CD14-positive monocyte (primary cell): ENCODE data around the gene HMCN1. TPM values are rescaled to one million over a fixed set of nuclear protein-coding genes. Genes with fewer than 3 reads are reported as not detected.

Experiments used
- DNase-seq, 3 donors: peaks; one replicate each; pipeline ENCODE4 v3.0.0-alpha.2; 2011 to 2022
- H2AFZ ChIP-seq: 2 replicates; pipeline ENCODE4 v1.6.0; 2012; ENCODE audit warnings: mild to moderate bottlenecking, low read depth, low read length, inconsistent platforms; ENCODE audit not compliant: insufficient read depth, poor library complexity, severe bottlenecking
- H3K27ac ChIP-seq, 2 donors: 1 replicate in 1 of 2; 2 replicates in 1 of 2; pipeline ENCODE4 v1.5.1; 2012 to 2013; ENCODE audit warnings: low read length in 2 of 2, control low read depth in 1 of 2, inconsistent platforms in 1 of 2, low read depth in 1 of 2, mild to moderate bottlenecking in 1 of 2
- H3K27me3 ChIP-seq, 2 donors: one replicate each; pipeline versions ENCODE4 v1.6.0 to v1.6.1; 2011 to 2013; ENCODE audit warnings: low read length in 2 of 2; ENCODE audit not compliant: control insufficient read depth in 2 of 2, insufficient read depth in 2 of 2
- H3K36me3 ChIP-seq, 2 donors: replicated peaks in 1 of 2; 1 replicate in 1 of 2; 2 replicates in 1 of 2; pipeline versions ENCODE4 v1.5.1 to v1.6.1; 2012 to 2013; ENCODE audit warnings: low read length in 2 of 2, control low read depth in 1 of 2, inconsistent platforms in 1 of 2, mild to moderate bottlenecking in 1 of 2; ENCODE audit not compliant: insufficient read depth in 2 of 2, control insufficient read depth in 1 of 2
- H3K4me1 ChIP-seq, 2 donors: 1 replicate in 1 of 2; 2 replicates in 1 of 2; pipeline versions ENCODE4 v1.5.1 to v1.6.1; 2012 to 2013; ENCODE audit warnings: low read length in 2 of 2, control low read depth in 1 of 2, inconsistent platforms in 1 of 2, mild to moderate bottlenecking in 1 of 2, moderate library complexity in 1 of 2; ENCODE audit not compliant: insufficient read depth in 2 of 2, control insufficient read depth in 1 of 2
- H3K4me2 ChIP-seq: replicated peaks from 2 replicates; pipeline ENCODE3; 2012; ENCODE audit warnings: low read length, moderate library complexity, mild to moderate bottlenecking; ENCODE audit not compliant: poor library complexity, severe bottlenecking; ENCODE audit errors: extremely low read depth
- H3K4me3 ChIP-seq, 3 experiments: fragments of 200-600 bp in 1 of 3; sonication (generic) in 1 of 3; replicated peaks in 1 of 3; 1 replicate in 2 of 3; 2 replicates in 1 of 3; pipeline ENCODE4 v1.5.1; 2011 to 2013; ENCODE audit warnings: low read length in 3 of 3, mild to moderate bottlenecking in 3 of 3, control low read depth in 2 of 3, low read depth in 2 of 3, inconsistent platforms in 1 of 3, moderate library complexity in 1 of 3
- H3K79me2 ChIP-seq: 2 replicates; pipeline ENCODE4 v1.6.0; 2012; ENCODE audit warnings: mild to moderate bottlenecking, control low read depth, inconsistent platforms, low read length, moderate library complexity; ENCODE audit not compliant: insufficient read depth
- H3K9ac ChIP-seq: 2 replicates; pipeline ENCODE4 v1.6.0; 2017; ENCODE audit warnings: low read length, mild to moderate bottlenecking; ENCODE audit not compliant: insufficient read depth, poor library complexity, severe bottlenecking
- H3K9me3 ChIP-seq, 2 donors: replicated peaks in 1 of 2; 1 replicate in 1 of 2; 2 replicates in 1 of 2; pipeline versions ENCODE4 v1.5.1 to v1.6.1; 2012 to 2013; ENCODE audit warnings: low read length in 2 of 2, control low read depth in 1 of 2; ENCODE audit not compliant: control insufficient read depth in 1 of 2, insufficient read depth in 1 of 2
- H4K20me1 ChIP-seq: 2 replicates; pipeline ENCODE4 v1.6.0; 2012; ENCODE audit warnings: mild to moderate bottlenecking, low read length, control low read depth, moderate library complexity; ENCODE audit not compliant: insufficient read depth
- H3K27ac Mint-ChIP-seq, 7 donors: one replicate each; pipeline ENCODE4 v1.8.0; 2020; ENCODE audit warnings: mild to moderate bottlenecking in 7 of 7, mixed read lengths in 7 of 7, moderate library complexity in 6 of 7, inconsistent platforms in 2 of 7
- H3K27me3 Mint-ChIP-seq, 3 donors: one replicate each; pipeline ENCODE4 v1.8.0; 2021 to 2022; ENCODE audit warnings: low read depth in 3 of 3, mild to moderate bottlenecking in 3 of 3, mixed read lengths in 3 of 3, moderate library complexity in 3 of 3, inconsistent platforms in 1 of 3
- H3K36me3 Mint-ChIP-seq, 2 donors: one replicate each; pipeline ENCODE4 v1.8.0; 2020; ENCODE audit warnings: mixed read lengths in 2 of 2, inconsistent platforms in 1 of 2, mild to moderate bottlenecking in 1 of 2
- H3K4me1 Mint-ChIP-seq: one replicate; pipeline ENCODE4 v1.8.0; 2020; ENCODE audit warnings: mild to moderate bottlenecking, mixed read lengths
- H3K4me3 Mint-ChIP-seq, 2 donors: one replicate each; pipeline ENCODE4 v1.8.0; 2020; ENCODE audit warnings: mild to moderate bottlenecking in 2 of 2, mixed read lengths in 2 of 2, moderate library complexity in 1 of 2
- H3K9me3 Mint-ChIP-seq, 7 donors: one replicate each; pipeline ENCODE4 v1.8.0; 2020 to 2022; ENCODE audit warnings: mixed read lengths in 7 of 7, mild to moderate bottlenecking in 6 of 7, moderate library complexity in 6 of 7, inconsistent platforms in 2 of 7
- WGBS: methylation state at CpG from one replicate; pipeline ENCODE4 v1.1.5; 2013; ENCODE audit warnings: missing lambda C conversion rate; ENCODE audit not compliant: insufficient coverage; 5-methylcytosine and 5-hydroxymethylcytosine counted together
- intact Hi-C, 2 donors: fragments of 100-400 bp; cut with micrococcal nuclease; formaldehyde crosslinking; loops; one replicate each; pipeline versions ENCODE4 v1.15.0 to v1.15.1; 2023
- polyA plus RNA-seq, 3 donors: library from polyadenylated mRNA; depleted of rRNA in 1 of 3; unstranded in 2 of 3; stranded (reverse) in 1 of 3; fragments of 300-500 nt in 2 of 3; fragments of >200 nt in 1 of 3; fragmentation: Illumina TruSeq in 2 of 3; gene quantifications; 1 replicate in 2 of 3; 2 replicates in 1 of 3; pipeline ENCODE4 v1.2.3, GENCODE V29; 2012 to 2021
- TF ChIP-seq, protein P1 (sequence below): fragments of 200-600 bp; IDR thresholded peaks from one replicate; pipeline ENCODE4 v1.8.0; 2022; ENCODE audit warnings: antibody characterized with exemption, mild to moderate bottlenecking

HMCN1 gene
- polyA plus RNA-seq, 3 donors: not detected

DNA sequence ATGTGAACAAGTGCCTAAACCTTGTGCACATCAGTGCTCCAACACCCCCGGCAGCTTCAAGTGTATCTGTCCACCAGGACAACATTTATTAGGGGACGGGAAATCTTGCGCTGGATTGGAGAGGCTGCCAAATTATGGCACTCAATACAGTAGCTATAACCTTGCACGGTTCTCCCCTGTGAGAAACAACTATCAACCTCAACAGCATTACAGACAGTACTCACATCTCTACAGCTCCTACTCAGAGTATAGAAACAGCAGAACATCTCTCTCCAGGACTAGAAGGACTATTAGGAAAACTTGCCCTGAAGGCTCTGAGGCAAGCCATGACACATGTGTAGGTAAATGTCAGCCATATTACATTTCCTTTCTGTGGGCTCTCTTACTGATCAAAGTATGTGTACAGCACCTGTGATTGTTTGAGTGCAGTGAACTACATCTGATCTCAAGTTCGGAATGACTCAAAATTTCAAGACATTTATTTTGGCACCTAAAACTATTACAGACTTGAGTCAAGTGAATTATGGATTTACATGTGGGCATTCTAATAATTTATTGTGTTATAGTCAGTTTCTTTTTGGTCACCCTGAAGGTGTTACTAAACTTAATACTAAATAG is 444.3 kb downstream of the HMCN1 start:
- DNase-seq: no peak
- no peaks in the 10 kb centered on the region for H3K9me3 ChIP-seq
- H4K20me1 ChIP-seq: no peaks in the 10 kb centered on the region
- Mint-ChIP-seq H3K4me3 (no peak overlapping the region), H3K36me3 (no peaks in the 10 kb centered on the region), H3K27ac (no peak overlapping the region), H3K9me3 (peaks cover 0 to 4% (median 0%) of the 10 kb centered on the region in 7 donors), H3K4me1 (no peaks in the 10 kb centered on the region), H3K27me3 (peaks cover 0 to 5% (median 2%) of the 10 kb centered on the region in 3 donors)
- H3K9ac ChIP-seq: no peak overlapping the region
- no peaks in the 10 kb centered on the region for H3K27me3 ChIP-seq
- no peaks in the 10 kb centered on the region for H3K79me2 ChIP-seq
- H3K36me3 ChIP-seq: no peaks in the 10 kb centered on the region
- H3K4me3 ChIP-seq: no peak overlapping the region
- 96% methylated on average over 4 of the region's 5 CpGs for whole genome bisulfite sequencing
- intact Hi-C loops: no loop called here
- peaks cover 0 to 4% of the 10 kb centered on the region in 2 donors for H3K4me1 ChIP-seq
- no peak overlapping the region for H2AFZ ChIP-seq
- H3K27ac ChIP-seq: no peak overlapping the region
- TF ChIP-seq, protein P1, sequence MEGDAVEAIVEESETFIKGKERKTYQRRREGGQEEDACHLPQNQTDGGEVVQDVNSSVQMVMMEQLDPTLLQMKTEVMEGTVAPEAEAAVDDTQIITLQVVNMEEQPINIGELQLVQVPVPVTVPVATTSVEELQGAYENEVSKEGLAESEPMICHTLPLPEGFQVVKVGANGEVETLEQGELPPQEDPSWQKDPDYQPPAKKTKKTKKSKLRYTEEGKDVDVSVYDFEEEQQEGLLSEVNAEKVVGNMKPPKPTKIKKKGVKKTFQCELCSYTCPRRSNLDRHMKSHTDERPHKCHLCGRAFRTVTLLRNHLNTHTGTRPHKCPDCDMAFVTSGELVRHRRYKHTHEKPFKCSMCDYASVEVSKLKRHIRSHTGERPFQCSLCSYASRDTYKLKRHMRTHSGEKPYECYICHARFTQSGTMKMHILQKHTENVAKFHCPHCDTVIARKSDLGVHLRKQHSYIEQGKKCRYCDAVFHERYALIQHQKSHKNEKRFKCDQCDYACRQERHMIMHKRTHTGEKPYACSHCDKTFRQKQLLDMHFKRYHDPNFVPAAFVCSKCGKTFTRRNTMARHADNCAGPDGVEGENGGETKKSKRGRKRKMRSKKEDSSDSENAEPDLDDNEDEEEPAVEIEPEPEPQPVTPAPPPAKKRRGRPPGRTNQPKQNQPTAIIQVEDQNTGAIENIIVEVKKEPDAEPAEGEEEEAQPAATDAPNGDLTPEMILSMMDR: no peak
- no peak overlapping the region for H3K4me2 ChIP-seq

DNA sequence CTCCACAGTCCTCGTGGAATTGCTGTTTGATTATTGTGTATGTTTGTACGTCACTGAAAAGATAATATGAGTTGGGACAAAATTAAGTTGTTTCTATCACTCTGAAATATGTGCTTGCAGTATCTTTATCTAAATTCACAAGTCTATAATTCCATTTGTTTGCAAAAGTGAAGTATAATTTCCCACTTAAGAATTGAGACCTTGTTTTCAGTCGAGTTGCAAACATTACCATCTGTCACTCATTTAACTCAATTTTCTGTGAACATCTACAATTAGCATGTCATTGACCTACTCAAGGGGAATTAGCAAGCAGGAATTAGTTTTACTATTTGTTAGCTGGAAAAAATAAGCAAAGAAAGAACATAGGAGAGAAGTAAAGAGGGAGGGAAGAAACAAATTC is 445.0 kb downstream of the HMCN1 start:
- intact Hi-C loops: no loop called here
- Histone ChIP-seq H2AFZ (no peak overlapping the region), H3K27ac (no peak overlapping the region), H3K79me2 (no peaks in the 10 kb centered on the region), H3K36me3 (no peaks in the 10 kb centered on the region), H3K4me2 (no peak overlapping the region), H3K9me3 (no peaks in the 10 kb centered on the region), H3K4me3 (no peak overlapping the region), H3K9ac (no peak overlapping the region), H3K27me3 (no peaks in the 10 kb centered on the region), H4K20me1 (no peaks in the 10 kb centered on the region), H3K4me1 (peaks cover 0 to 6% of the 10 kb centered on the region in 2 donors)
- H3K36me3 Mint-ChIP-seq: no peaks in the 10 kb centered on the region
- no peak for DNase-seq
- peaks cover 2% of the 10 kb centered on the region for H3K4me1 Mint-ChIP-seq
- no peak overlapping the region for H3K27ac Mint-ChIP-seq
- TF ChIP-seq, protein P1: no peak
- peaks cover 0 to 4% (median 0%) of the 10 kb centered on the region in 7 donors for H3K9me3 Mint-ChIP-seq
- H3K27me3 Mint-ChIP-seq: peaks cover 0 to 5% (median 2%) of the 10 kb centered on the region in 3 donors
- WGBS: no CpG with 5 or more reads among the region's 3 CpGs
- no peak overlapping the region for H3K4me3 Mint-ChIP-seq
